GM18508 (cell line): ENCODE data around the gene ZFHX3.
A peak's percentile ranks its signal among the peaks of the same experiment; 100 is the strongest.

Source experiments
- ATAC-seq: cut with Tn5 transposase; IDR thresholded peaks from one replicate; pipeline ENCODE4 v1.9.1; 2021; ENCODE audit warnings: moderate number of reproducible peaks; ENCODE audit not compliant: insufficient read depth, unreplicated experiment

The ZFHX3 gene

DNA sequence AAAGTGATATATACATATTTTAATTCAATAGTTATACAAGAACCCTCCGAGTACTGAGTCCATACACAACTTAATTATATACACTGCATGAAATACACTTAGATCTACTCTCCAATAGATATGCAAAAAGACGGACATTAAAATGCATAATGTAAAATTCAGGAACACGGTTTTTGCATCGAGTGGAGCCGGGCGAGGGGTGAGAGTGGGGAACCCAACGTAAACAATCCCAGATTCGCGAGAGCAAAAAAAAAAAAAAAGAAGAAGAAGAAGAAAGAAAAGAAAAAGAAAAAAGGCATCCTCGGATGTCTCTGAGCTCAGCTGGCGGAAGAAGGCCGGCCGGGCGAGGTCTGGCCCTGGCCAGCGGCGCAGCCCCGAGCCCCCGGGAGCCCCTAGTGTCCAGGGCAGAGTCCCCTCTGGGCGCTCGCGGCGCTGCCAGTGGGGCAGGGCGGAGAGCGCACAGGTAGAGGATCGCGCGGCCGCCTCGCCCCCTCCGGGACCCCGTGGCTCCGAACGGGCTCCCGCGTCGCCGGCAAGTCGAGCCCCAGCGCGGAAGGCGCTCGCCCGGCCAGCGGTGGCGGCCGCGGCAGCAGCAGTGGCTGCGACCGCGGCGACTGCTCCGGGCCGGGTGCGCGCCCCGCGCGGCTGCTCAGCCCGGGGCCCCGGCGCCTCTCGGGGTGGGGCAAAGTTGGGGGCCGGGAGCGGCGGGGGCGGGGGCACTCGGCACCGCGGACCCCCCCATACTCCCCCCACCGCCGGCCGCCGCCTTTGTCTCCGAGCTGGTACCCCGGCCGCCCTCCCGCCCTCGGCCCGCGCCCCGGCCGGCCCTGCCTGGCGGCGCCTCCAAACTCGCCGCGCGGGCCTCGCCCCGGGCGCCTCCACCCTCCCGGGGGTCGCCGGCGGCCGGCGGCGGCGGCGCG lies 9.6 kb upstream of the ZFHX3 start:
- ATAC-seq, result peak; percentile 24

DNA sequence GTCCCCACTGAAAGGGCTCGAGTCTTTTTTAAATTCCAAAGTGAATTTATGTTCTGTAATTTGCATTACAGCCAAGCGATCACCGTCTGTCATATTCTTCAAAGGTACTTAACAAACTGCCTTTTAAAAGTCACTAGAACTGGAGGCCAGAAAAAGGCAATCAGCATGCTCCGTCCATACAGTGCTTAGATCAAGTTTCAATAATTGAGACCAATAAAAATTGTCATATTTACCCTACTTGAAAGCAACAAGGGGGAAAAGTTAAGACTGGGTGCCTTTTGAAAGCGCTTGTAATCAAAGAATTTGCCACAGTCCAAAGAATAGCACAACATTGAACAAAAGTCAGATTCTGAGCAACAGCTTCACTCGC lies 9.0 kb upstream of the ZFHX3 start:
- no peak for ATAC-seq

DNA sequence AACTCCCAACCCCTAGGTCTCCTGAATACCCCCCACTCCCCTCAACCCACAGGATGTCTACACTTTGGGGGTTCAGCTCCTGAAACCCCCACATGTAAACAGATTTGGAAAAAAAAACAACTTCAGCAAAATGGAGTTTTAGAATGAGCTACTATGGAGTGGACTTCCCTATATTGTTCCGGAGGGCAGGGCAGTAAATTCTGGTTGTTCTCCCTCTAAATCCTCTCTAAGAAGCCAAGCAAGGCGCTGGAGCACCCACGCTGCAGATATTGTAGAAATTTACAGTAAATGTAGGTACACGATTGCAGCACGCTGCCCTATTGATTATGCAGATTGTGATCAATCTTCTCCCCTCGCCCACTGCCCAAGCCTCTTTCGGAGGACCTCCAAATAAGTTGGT lies 8.5 kb upstream of the ZFHX3 start:
- ATAC-seq, result no peak

DNA sequence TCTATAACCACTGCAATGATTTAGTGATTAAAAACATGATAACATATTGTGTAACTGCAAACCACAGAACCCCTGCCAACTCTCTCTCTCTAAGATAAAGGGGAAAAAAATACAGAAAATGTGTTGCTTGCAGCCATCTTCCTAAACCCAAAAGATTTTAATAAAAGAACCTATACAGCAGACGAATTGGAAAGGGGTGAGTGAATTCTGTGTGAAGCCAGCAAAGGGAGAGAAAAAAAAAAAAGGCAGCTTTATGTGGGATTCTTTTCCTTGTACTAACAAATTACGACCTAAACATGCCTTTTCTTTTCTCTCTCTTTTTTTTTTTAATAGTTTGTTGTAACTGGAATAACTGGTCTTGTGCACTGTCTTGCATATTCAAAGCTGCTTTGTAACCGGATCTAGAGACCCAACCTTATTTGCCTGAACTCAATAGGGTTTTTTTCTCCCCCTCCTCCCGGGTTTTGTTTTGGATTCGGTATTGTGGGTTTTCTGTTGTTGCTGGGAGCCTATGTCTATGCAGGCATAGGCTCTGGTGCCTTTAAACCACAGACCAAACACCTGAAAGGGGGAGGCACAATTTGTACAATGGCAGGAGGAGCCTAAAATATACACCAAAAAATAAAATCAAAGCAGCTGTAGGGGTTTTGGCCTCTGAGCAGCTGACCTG lies 7.0 kb upstream of the ZFHX3 start:
- ATAC-seq, result no peak

DNA sequence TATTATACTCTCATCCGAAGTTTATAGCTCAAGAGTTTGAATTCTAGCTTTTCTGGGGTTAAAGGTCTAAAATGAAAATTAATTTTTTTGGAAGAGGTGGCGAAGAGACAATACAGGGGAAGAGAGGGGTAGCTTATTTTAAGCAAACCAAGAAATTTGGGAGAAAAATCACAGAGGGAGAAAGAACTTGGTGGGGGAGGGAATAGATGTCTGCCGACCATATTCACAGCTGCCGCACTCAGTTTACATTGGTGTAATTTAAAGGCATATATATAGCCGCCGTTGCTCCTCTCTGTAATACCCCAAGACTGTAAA lies 6.5 kb upstream of the ZFHX3 start:
- no peak for ATAC-seq

DNA sequence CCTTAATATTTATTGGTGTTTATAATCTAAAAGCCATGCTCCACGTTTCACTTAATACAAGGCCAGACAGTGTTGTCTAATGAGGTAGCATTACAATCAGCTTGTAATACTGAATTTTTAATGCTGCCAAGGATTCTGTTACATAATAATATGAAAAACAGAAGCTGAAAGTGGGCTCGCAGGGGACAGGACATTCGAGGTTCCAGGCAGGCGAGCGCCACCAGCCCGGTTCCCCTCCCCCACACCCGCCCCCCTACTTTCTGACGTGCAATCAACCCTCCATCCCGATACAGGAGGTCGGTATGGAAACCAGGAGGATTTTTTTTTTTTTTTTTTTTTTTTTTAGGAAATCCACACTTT lies 6.2 kb upstream of the ZFHX3 start:
- ATAC-seq, result no peak

DNA sequence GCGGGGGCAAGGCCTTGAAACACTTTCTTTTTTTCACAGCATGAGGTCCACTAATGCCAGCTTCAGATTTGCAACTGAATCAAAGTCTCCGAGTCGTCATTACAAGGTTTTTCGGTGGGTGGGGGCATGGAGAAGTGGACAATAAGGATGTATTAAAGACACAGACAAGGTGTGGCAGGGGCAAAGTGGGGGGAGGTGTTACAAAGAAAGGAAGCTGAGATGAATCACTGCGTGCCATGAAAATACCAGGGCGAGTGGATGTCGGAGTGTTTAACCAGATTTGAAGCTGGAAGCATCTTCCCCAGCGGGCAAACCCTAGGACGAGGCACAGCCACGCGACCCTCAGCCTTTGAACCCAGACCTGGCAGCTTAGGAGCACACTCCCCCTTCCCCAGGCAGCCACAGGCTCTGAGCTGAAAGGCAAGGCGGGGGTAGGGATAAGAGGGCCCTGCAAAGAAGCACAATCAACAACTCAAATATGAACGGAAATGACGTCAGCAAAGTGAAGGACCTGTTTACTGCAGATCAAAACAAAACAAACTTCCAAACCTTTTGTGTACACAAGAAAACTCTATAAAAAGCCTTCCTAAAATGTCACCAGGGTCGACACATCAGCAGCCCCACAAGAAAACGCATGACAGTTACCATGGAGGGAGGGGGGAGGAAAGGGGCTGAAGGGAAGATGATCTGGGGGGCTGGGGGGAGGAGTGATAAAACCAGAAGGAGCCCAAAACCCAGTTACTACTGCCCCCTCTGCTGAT lies 5.6 kb upstream of the ZFHX3 start:
- ATAC-seq, result no peak

DNA sequence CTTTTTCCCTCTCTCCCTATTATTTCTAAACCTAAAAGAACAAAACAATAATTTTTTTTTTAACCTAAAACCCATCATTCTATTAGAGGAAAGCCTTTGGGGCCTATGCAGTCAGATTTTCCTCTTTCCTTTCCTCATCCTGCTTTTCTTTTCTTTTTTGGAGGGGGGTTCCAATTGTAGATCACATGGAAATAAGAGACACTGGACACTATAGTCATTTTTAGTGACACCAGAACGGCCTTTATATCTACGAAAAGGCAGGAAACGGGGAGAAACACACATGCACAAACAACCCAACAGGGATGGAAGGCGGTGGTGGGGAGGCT lies 5.1 kb upstream of the ZFHX3 start:
- no peak for ATAC-seq

DNA sequence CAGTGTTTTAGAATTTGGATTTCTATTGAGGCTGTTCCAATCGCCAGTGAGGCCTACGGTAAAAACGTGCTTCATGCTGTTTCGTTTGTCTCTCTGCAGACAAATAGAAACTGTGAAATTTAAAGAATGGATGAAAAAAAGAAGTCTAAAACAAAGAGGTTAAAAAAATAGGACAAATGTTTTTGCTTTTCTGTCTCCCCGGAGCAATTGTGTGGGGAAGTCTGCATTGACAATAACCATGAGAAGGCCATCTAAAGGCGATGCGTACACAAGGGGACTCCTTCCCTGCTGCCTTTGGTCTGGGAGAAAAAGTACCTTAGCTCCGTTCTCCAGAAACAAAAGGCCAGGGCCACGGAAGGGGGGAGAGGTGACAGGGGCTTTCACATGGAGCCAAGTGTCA lies 4.6 kb upstream of the ZFHX3 start:
- no peak for ATAC-seq

DNA sequence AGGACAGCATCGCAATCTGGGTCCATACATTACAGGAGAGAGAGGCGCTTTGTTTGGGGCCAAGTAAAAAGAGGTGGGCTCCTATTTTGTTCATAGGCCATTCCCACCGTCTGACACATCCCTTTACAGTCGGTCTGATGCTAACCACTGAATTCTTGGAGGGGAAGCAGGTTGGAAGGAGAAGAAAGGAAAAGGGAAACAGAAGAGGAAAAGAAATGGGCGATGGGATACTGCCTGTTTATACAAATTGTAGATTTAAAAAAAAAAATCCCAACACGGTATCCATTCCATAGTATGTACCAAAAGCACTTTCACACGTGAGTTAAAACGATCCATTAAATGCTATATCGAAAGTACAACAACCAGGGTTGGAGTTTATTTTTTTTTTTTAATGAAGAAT lies 4.0 kb upstream of the ZFHX3 start:
- no peak for ATAC-seq

DNA sequence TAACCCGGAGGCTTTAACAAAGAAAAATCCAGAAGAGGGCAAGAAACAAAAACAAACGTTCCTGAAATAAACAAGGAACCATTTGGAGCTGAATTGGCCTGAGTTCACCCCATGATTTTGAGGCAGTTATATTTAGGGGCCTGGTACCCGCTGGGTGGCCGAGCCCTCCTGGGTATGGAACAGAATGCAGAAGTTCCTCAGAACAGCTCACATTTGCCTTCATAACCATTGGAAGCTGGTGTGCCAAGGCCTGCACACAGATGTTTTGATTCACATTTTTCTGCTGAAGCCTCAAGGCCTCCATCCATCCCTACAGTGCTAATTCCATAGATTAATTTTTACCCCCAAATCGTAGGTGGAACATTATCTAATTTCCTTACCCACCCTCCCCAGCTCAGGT lies 3.3 kb upstream of the ZFHX3 start:
- no peak for ATAC-seq

DNA sequence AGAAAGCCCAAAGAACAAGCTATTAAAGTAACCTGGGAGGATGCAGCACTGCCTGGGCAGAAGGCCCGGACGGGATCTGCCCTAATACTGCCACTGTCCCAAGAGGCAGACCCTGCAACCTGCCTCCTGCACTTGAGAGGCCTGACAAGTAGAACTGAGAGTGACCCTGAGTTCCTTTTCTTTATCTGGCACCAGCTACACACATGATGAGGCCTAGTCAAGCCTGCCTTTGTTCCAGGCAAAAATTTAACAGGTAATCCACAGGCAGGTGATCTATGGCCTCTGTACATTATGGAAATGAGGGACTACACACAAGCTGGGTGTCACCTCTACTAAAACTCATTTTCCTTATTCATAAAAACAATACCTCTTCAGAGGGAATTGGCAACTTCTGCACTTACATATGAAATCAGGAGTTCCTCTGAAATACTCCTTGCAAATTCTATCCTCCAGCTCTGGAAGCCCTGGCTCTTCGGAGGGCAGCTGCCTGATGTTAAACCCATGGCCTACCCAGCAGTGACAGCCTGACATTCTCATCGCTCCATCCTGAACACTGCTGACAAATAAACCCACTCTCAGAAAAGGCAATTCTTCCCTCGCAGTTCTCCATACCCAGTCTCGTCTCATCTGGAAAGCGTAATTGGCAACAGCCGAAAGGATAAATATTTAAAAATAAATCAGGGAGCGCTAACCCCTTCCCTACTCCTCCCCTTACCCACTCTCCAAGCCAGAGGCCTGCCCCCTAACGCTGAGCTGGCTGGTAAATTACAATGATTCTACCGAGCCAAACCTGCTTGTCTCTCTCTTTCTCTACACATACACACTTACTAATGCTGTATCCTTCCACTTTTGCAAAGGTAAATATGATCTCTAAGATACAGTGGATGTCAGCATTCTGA lies 2.5 kb upstream of the ZFHX3 start:
- no peak for ATAC-seq

DNA sequence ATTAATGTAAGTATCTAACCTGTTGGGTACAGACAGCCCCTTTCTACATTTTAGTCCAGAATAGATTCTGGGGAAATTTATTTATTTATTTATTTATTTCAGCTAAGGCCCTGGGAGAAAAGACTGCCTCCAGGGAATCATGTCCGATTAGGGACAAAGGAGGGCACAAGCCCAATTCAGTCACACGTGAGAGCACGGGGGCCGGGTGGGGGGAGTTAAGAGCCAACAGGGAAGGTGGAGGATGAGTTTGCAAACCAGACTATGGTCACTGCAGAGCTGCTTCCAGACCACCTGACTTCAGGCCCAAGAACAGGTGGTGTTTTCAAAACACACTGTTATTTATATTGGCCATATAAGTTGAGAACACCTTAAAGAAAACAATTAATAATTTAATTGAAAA lies 1.6 kb upstream of the ZFHX3 start:
- no peak for ATAC-seq

DNA sequence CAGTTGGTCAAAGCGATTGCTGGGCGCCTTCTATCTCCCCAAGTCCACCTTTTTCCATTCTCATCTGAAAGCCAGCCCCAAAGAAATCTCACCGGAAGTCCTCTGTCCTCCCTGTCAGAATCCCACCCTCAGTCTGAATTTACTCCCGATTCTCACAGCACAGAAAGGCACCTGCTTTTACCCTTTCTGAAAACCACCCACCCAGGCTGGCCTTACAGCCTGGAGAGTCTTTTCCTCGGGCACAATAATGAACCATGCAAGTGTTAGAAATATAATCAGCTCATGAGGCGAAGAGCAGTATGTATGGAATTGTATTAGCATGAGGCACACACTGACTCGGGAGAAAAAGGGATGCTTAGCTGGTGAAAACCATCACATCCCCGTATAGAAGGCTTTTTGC lies 1.2 kb upstream of the ZFHX3 start:
- ATAC-seq, result no peak

DNA sequence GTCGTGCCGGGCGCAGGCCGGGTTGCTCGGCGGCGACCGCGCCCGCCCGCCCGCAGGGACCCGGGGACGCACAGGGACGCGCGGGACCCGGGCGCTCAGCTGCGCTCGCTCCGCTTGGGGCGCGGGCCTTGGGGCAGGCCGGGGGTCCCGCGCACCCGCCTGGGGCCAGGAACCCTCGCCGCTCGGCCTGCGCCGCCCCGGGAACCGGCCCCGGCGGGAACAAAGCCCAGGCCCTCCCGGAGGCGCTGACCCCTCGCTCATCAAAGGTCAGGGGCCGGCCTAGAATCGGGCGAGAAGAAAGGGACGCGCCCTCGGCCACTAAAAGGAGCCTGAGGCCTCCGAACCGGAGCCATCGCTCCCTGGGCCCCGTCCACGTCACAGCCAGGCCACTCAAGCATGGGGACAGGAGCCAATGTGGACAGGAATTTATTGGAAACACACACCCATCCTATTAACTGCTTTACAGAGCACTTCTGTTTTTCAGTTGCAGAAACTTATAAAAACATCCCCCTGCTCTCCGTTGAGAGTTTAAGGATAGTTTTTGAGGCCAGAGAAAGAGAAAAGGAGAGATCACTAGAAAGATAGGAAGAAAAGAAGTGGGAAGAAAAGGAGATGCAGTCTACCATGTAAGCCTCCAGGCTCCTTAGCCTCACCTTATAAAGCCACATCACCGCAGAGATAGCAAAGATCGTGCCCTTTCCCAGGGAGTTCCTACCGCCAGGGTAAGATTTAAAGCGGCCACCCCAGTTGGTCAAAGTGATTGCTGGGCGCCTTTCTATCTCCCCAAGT lies 558 bp upstream of the ZFHX3 start:
- no peak for ATAC-seq

DNA sequence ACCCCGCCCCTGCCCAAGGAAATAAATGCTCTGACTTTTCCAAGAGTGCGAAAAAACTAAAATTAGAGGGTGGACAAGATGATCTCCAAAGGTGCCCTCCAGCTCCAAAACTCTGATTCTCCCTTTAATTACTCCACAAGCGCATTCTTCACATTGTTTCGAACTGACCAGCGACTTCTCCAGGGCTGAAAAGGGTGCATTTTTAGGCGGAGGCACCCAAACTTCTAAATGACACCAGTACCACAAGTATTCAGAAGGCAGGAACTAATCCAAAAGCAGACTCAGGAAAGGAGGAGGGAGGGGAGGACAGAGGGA lies 750 bp downstream of the ZFHX3 start:
- ATAC-seq, result no peak

DNA sequence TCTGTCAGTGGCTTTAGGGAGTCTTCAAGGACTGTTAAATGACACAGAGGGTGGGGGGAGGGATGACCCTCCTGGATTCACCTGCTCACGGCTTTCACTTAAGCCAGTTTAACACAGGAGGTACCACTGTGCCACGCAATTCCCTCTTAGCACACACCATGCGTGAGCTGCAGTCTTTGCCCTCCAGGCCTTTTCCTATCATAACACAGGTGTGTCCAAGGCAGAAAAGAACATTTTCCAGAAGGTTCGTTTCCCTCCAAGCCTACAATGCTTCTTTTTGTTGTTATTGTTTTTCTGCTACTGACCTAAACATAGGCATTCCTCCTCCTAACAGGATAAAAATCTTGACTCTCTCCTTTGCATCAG lies 1.1 kb downstream of the ZFHX3 start:
- no peak for ATAC-seq

DNA sequence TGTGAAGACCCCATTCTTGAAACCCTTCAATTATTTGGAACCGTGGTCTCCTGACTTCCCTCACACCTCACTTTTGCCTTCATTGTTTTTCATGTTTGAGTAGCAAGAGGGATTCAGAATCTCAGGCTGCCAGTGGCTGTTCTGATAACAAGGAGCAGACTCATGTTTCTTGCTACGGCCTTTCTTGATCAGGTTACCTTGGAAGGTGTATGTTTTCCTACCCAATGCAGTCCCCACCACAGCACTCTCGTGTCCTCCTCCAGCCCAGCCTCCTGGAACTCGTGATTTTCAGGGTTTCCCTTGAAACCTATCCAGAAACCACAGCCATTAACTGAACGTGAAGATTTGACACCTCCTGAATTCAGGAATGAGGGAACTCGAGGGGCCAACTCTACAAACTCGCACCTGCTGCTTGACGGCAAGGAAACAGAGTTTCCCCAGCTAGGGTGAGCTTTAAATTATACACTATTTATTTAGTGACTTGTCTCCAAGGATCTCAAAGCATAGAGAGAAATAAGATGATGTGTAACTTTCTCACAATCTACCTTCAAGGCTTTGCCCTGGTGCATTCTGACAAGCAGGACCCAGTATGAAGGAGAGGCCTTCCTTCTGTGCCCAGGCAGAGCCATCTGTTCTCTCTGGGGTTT lies 1.6 kb downstream of the ZFHX3 start:
- ATAC-seq, result no peak

DNA sequence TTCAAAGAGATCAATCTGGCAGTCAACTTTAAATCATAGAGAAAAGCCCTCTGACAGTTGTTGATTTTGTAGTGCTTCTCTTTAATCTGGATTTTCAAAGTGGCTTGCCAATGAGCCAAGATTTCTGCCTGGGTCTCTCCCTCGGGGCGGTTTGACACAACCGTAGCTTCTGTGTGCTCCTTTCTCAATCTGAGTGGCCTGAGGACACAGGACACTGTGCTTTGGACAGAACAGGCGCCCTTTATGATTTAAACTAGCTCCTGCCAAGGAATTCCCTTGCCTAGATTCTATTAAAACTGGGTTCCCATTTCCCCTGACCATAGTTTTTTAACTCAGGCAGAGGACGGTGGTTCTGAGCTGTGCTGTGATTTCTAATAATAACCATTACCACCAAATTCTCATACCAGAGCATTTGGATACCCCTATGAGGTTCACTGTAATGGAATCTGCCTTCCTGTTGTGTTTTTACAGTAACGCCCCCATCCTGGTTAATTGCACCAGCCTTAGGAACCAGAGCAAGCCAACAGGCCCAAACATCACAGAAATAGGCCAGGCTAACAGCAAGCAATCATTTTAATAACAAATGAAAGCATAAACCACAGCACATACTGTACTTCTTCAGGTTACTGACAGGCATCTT lies 4.0 kb downstream of the ZFHX3 start:
- no peak for ATAC-seq
